PFSK-1 (cell line): ENCODE measurements around the gene TCP11.

ENCODE experiments used
- FOXP2 ChIP-seq: optimal IDR thresholded peaks from 2 replicates; pipeline ENCODE3; 2011; ENCODE audit warnings: borderline replicate concordance, control low read depth, inconsistent platforms; ENCODE audit not compliant: insufficient read depth; ENCODE audit errors: extremely low read length, extremely low read depth
- POLR2AphosphoS5 ChIP-seq: IDR thresholded peaks from 2 replicates; pipeline ENCODE4 v1.6.1; 2012; ENCODE audit warnings: low read depth, mild to moderate bottlenecking, control low read depth, low read length, moderate library complexity
- REST ChIP-seq, 2 experiments: IDR thresholded peaks; 2 replicates each; pipeline versions ENCODE4 v1.6.1 to v1.8.0; 2011 to 2012; ENCODE audit warnings: low read depth in 2 of 2, low read length in 2 of 2, control low read depth in 1 of 2, inconsistent platforms in 1 of 2, mild to moderate bottlenecking in 1 of 2, moderate library complexity in 1 of 2; ENCODE audit not compliant: insufficient read depth in 1 of 2
- SIN3A ChIP-seq: IDR thresholded peaks from 2 replicates; pipeline ENCODE4 v1.6.1; 2012; ENCODE audit warnings: mild to moderate bottlenecking, low read length, moderate library complexity, borderline replicate concordance; ENCODE audit not compliant: insufficient read depth
- TAF1 ChIP-seq: IDR thresholded peaks from 2 replicates; pipeline ENCODE4 v1.6.1; 2012; ENCODE audit warnings: low read length, control low read depth, borderline replicate concordance; ENCODE audit not compliant: insufficient read depth

The TCP11 gene

GRCh38 chr6:35079311-35080000 lies 61.7 kb downstream of the TCP11 start:
- no peak for TF ChIP-seq REST (IDR thresholded peaks at IDR 0.05; ENCODE audit: insufficient read depth in 1 of 2, low read depth in 2 of 2, low read length in 2 of 2)

GRCh38 chr6:35078896-35079295 lies 62.2 kb downstream of the TCP11 start:
- TF ChIP-seq SIN3A (no peak), TAF1 (no peak), FOXP2 (no peak), REST (IDR thresholded peaks at IDR 0.05; ENCODE audit: insufficient read depth in 1 of 2, low read depth in 2 of 2, low read length in 2 of 2) (no peak), POLR2AphosphoS5 (no peak)

GRCh38 chr6:35078226-35078850 lies 62.8 kb downstream of the TCP11 start:
- TF ChIP-seq SIN3A: no peak
- no peak for TF ChIP-seq FOXP2
- no peak for TF ChIP-seq POLR2AphosphoS5
- TF ChIP-seq TAF1: no peak
- no peak for TF ChIP-seq REST (IDR thresholded peaks at IDR 0.05; ENCODE audit: insufficient read depth in 1 of 2, low read depth in 2 of 2, low read length in 2 of 2)

GRCh38 chr6:35077713-35078105 lies 63.4 kb downstream of the TCP11 start:
- TF ChIP-seq REST (IDR thresholded peaks at IDR 0.05; ENCODE audit: insufficient read depth in 1 of 2, low read depth in 2 of 2, low read length in 2 of 2) (no peak), TAF1 (no peak), FOXP2 (no peak), POLR2AphosphoS5 (no peak), SIN3A (no peak)
